CD4-positive, CD25-positive, alpha-beta regulatory T cell (primary cell): ENCODE results near the gene DNAH10. TPM values are rescaled to one million over a fixed set of nuclear protein-coding genes. Genes with fewer than 3 reads are reported as not detected.
"Not testable (repeated sequence)": the region's sequence is repeated elsewhere in the genome, so short reads cannot be mapped to it uniquely, and the experiment has no call there.

Experiments used
- ATAC-seq, 2 donors: fragments of 150-1000 bp; cut with Tn5 transposase; one replicate each; pipeline ENCODE4 v1.10.0; 2021; ENCODE audit warnings: low read depth in 2 of 2, moderate number of reproducible peaks in 2 of 2, moderate library complexity in 1 of 2
- DNase-seq, 3 donors: peaks; one replicate each; pipeline versions ENCODE4 v3.0.0 to v3.0.0-alpha.2; 2012 to 2022; ENCODE audit warnings: mixed read lengths in 1 of 3
- H3K27ac ChIP-seq: one replicate; pipeline ENCODE4 v1.7.0; 2013; ENCODE audit warnings: mild to moderate bottlenecking, low read length; ENCODE audit not compliant: insufficient read depth, poor library complexity, severe bottlenecking
- H3K27me3 ChIP-seq: one replicate; pipeline ENCODE4 v1.7.0; 2013; ENCODE audit warnings: low read length; ENCODE audit not compliant: control insufficient read depth, insufficient read depth
- H3K36me3 ChIP-seq: one replicate; pipeline ENCODE4 v1.7.0; 2013; ENCODE audit warnings: mild to moderate bottlenecking, low read length, moderate library complexity; ENCODE audit not compliant: control insufficient read depth, insufficient read depth
- H3K4me1 ChIP-seq: 2 replicates; pipeline ENCODE4 v1.7.0; 2013; ENCODE audit warnings: mild to moderate bottlenecking, low read length; ENCODE audit not compliant: insufficient read depth, control insufficient read depth, poor library complexity, severe bottlenecking
- H3K4me3 ChIP-seq: one replicate; pipeline ENCODE4 v1.7.0; 2013; ENCODE audit warnings: low read depth, mild to moderate bottlenecking, low read length, moderate library complexity
- H3K9me3 ChIP-seq, 2 experiments: 1 replicate in 1 of 2; 2 replicates in 1 of 2; pipeline ENCODE4 v1.7.0; 2013; ENCODE audit warnings: low read length in 2 of 2, mild to moderate bottlenecking in 1 of 2, moderate library complexity in 1 of 2; ENCODE audit not compliant: control insufficient read depth in 2 of 2
- H3K27ac Mint-ChIP-seq, 3 donors: one replicate each; pipeline ENCODE4 v1.8.0; 2020 to 2022; ENCODE audit warnings: mild to moderate bottlenecking in 3 of 3, mixed read lengths in 3 of 3, moderate library complexity in 2 of 3
- H3K27me3 Mint-ChIP-seq: one replicate; pipeline ENCODE4 v1.8.0; 2022; ENCODE audit warnings: mild to moderate bottlenecking, mixed read lengths
- H3K36me3 Mint-ChIP-seq: one replicate; pipeline ENCODE4 v1.8.0; 2020; ENCODE audit warnings: mixed read lengths
- H3K4me1 Mint-ChIP-seq, 4 donors: one replicate each; pipeline ENCODE4 v1.8.0; 2020 to 2022; ENCODE audit warnings: mixed read lengths in 4 of 4, mild to moderate bottlenecking in 1 of 4
- H3K4me3 Mint-ChIP-seq, 4 donors: one replicate each; pipeline ENCODE4 v1.8.0; 2020 to 2022; ENCODE audit warnings: mild to moderate bottlenecking in 4 of 4, mixed read lengths in 4 of 4, moderate library complexity in 3 of 4
- H3K9me3 Mint-ChIP-seq, 7 donors: one replicate each; pipeline ENCODE4 v1.8.0; 2020 to 2022; ENCODE audit warnings: mixed read lengths in 7 of 7, mild to moderate bottlenecking in 3 of 7, moderate library complexity in 2 of 7
- polyA plus RNA-seq, 4 donors: library from polyadenylated mRNA; unstranded; fragments of 300-500 nt; fragmentation: Illumina TruSeq; gene quantifications; one replicate each; pipeline ENCODE4 v1.2.3, GENCODE V29; 2021
- total RNA-seq: library from RNA; stranded (reverse); gene quantifications from one replicate; pipeline ENCODE4 v1.2.3, GENCODE V29; 2022

The DNAH10 gene
- total and polyA plus RNA-seq, 5 donors from 2014 or later, result 0.02 to 0.07 TPM; not detected in 3

DNA sequence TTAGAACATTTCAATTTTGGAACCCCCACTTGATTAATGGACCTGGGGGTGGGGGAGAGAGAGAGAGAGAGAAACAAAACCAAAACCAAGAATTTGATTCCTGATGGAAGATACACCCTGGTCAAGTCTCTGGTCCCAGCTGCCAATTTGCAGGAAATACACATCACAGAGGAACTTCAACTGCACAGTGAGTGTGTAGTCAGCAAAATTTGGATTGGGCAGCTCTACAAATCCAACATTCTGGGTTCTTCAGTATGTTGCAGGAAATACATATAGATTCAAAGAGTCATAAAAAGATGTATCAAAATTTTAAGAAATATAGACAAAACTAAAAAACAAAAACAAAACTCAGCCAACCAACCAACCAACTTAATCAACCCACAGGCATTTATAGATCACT lies 17.4 kb downstream of the DNAH10 start:
- Mint-ChIP-seq H3K27me3 (peaks cover 17% of the 10 kb centered on the region), H3K4me3 (peak overlapping the region in 1 of 4 donors; percentile 79), H3K36me3 (peaks cover 5% of the 10 kb centered on the region), H3K4me1 (no peaks in the 10 kb centered on the region), H3K9me3 (peaks cover 0 to 3% (median 1%) of the 10 kb centered on the region in 7 donors), H3K27ac (no peak overlapping the region)
- H3K9me3 ChIP-seq, result no peaks in the 10 kb centered on the region
- no peak overlapping the region for H3K4me3 ChIP-seq
- no peaks in the 10 kb centered on the region for H3K4me1 ChIP-seq
- no peaks in the 10 kb centered on the region for H3K27me3 ChIP-seq
- DNase-seq, result no peak
- no peak overlapping the region for H3K27ac ChIP-seq
- ATAC-seq, result no peak
- H3K36me3 ChIP-seq, result no peaks in the 10 kb centered on the region

DNA sequence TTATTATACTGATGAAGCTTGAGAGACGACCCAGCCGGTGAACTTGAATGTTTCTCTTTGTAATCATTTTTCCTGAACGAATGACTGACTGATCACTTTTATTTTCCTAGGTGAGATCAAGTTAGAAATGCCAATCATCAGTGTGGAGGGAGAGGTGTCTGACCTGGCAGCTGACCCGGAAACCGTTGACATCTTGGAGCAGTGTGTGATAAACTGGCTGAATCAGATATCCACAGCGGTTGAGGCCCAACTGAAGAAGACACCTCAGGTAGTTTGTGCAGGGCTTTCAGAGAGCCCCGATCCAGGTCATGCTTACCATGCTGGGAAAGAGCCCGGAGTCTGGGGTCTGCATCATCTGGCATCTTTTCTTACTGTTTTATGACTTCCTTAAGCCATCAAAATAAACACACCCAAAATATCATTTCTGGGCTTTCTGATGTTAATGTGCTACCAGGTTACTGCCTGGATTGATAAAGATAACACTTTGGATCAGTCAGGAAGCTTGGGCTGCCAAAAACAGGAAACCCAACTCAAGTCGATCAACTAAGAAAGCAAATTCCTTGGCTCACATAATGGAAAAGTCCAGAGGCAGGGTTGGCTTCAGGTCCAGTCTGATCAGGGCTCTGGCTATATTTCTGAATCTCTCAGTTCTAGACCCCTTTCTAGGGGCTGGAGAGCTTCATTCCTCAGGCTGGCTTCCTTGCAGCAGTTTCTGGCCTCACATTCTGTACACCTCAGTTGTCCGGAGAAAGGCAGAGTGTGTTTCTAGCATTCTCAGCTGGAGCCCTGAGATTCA lies 21.1 kb downstream of the DNAH10 start:
- no peak for ATAC-seq
- Mint-ChIP-seq H3K27me3 (peaks cover 13% of the 10 kb centered on the region), H3K9me3 (peaks cover 0 to 2% (median 0%) of the 10 kb centered on the region in 7 donors), H3K27ac (no peak overlapping the region), H3K4me3 (no peak overlapping the region), H3K36me3 (no peaks in the 10 kb centered on the region), H3K4me1 (no peaks in the 10 kb centered on the region)
- Histone ChIP-seq H3K36me3 (no peaks in the 10 kb centered on the region), H3K9me3 (no peaks in the 10 kb centered on the region), H3K4me3 (no peak overlapping the region), H3K27ac (no peak overlapping the region), H3K27me3 (no peaks in the 10 kb centered on the region), H3K4me1 (no peaks in the 10 kb centered on the region)
- no peak for DNase-seq

DNA sequence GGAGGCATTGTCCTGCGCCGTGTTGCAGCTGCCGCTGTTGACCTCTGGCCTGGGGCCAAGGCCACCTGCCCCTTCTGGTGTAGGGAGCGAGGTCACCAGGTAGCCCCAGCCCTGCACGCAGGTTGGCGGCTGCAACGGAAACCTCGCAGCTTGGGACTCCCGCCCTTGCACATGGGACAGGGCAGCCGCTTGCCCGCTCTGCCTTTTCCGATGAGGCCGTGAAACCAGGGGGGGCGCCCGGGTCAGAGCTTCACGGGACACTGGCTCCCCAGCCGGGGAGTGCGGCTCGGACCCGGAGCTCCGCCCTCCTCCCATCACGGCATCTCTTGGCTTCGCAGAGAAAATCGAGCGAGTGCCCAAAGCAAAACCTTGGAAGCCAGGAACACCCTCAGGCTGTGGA lies 25.4 kb downstream of the DNAH10 start:
- H3K27ac ChIP-seq, result no peak overlapping the region
- Mint-ChIP-seq H3K4me3 (no peak overlapping the region), H3K27ac (no peak overlapping the region)

DNA sequence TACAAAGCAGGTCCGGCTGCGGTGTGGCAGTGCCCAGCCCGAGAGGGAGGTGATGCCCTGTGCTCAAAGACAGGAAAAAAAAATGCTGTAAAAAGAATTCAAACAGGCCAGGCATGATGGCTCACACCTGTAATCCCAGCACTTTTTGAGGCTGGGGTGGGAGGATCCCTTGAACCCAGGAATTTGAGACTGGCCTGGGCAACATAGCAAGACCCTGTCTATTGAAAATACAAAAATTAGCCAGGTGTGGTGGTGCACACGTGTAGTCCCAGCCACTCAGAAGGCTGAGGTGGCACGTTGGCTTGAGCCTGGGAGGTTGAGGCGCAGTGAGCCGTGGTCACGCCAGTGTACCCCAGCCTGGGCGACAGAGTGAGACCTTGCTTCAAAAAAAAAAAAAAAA lies 26.4 kb downstream of the DNAH10 start:
- no peaks in the 10 kb centered on the region for H3K36me3 Mint-ChIP-seq
- H3K4me1 Mint-ChIP-seq, result no peaks in the 10 kb centered on the region
- H3K27me3 Mint-ChIP-seq, result peaks cover 4% of the 10 kb centered on the region
- DNase-seq, result no peak
- ATAC-seq, result no peak
- H3K27ac ChIP-seq, result no peak overlapping the region
- no peak overlapping the region for H3K4me3 Mint-ChIP-seq
- no peaks in the 10 kb centered on the region for H3K27me3 ChIP-seq
- no peaks in the 10 kb centered on the region for H3K4me1 ChIP-seq
- H3K27ac Mint-ChIP-seq, result no peak overlapping the region
- peaks cover 0 to 12% (median 3%) of the 10 kb centered on the region in 7 donors for H3K9me3 Mint-ChIP-seq
- no peak overlapping the region for H3K4me3 ChIP-seq
- H3K9me3 ChIP-seq, result no peaks in the 10 kb centered on the region
- no peaks in the 10 kb centered on the region for H3K36me3 ChIP-seq

More for the DNA sequence above, 25.4 kb downstream of the DNAH10 start:
- peaks cover 0 to 9% (median 2%) of the 10 kb centered on the region in 7 donors for H3K9me3 Mint-ChIP-seq
- H3K9me3 ChIP-seq, result no peaks in the 10 kb centered on the region
- DNase-seq, result no peak
- no peak for ATAC-seq
- H3K4me3 ChIP-seq, result no peak overlapping the region
- H3K27me3 Mint-ChIP-seq, result peaks cover 4% of the 10 kb centered on the region
- no peaks in the 10 kb centered on the region for H3K27me3 ChIP-seq
- H3K36me3 Mint-ChIP-seq, result no peaks in the 10 kb centered on the region
- H3K4me1 Mint-ChIP-seq, result no peaks in the 10 kb centered on the region
- H3K36me3 ChIP-seq, result no peaks in the 10 kb centered on the region
- H3K4me1 ChIP-seq, result no peaks in the 10 kb centered on the region

DNA sequence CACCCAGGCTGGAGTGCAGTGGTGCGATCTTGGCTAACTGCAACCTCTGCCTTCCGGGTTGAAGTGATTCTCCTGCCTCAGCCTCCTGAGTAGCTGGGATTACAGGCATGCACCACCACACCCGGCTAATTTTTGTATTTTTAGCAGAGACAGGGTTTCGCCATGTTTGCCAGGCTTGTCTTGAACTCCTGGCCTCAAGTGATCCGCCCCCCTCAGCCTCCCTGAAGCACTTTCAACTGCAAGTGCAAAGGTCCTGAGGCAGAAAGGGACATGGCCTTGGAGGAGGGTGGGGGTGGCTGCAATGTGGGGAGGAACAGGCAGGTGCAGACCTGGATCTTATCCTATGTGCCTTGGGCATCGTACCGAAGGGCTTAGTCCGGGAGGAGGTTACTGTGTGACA lies 27.3 kb downstream of the DNAH10 start:
- H3K27me3 ChIP-seq, H3K4me1 Mint-ChIP-seq, H3K4me3 ChIP-seq, H3K4me3 Mint-ChIP-seq, DNase-seq, H3K27ac ChIP-seq, H3K36me3 ChIP-seq, H3K36me3 Mint-ChIP-seq, H3K4me1 ChIP-seq, H3K9me3 ChIP-seq, H3K27ac Mint-ChIP-seq, ATAC-seq, H3K27me3 Mint-ChIP-seq: not testable (repeated sequence)
- H3K9me3 Mint-ChIP-seq, result peaks cover 0 to 12% (median 3%) of the 10 kb centered on the region in 7 donors

DNA sequence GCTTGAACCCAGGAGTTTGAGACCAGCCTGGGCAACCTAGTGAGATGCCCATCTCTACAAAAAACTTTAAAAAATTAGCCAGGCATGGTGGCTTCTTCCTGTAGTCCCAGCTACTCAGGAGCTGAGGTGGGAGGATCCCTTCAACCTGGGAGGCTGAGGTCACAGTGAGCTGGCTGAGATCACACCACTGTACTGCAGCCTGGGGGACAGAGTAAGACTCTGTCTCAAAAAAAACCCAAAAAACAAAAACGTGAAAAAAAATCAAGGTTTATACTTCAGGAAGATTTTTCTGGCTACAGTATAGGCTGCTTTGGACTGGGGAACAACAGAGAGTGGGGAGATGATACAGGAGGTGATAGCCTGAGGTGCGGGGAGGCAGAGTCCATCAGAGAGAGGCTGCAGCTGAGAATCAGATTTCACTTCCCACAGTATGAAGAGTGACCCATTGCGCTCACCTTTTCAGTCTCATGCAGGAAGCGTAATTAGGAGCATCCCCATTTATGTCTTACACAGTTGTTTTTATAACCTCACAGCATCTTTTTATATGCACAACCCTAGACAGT lies 28.9 kb downstream of the DNAH10 start:
- H3K36me3 ChIP-seq, result no peaks in the 10 kb centered on the region
- Mint-ChIP-seq H3K4me3 (no peak overlapping the region), H3K27ac (no peak overlapping the region), H3K9me3 (peaks cover 0 to 12% (median 3%) of the 10 kb centered on the region in 7 donors), H3K4me1 (no peaks in the 10 kb centered on the region), H3K36me3 (no peaks in the 10 kb centered on the region), H3K27me3 (peaks cover 4% of the 10 kb centered on the region)
- no peaks in the 10 kb centered on the region for H3K27me3 ChIP-seq
- no peak overlapping the region for H3K27ac ChIP-seq
- DNase-seq (no peak), ATAC-seq (no peak)
- no peak overlapping the region for H3K4me3 ChIP-seq
- H3K4me1 ChIP-seq, result no peaks in the 10 kb centered on the region
- no peaks in the 10 kb centered on the region for H3K9me3 ChIP-seq

DNA sequence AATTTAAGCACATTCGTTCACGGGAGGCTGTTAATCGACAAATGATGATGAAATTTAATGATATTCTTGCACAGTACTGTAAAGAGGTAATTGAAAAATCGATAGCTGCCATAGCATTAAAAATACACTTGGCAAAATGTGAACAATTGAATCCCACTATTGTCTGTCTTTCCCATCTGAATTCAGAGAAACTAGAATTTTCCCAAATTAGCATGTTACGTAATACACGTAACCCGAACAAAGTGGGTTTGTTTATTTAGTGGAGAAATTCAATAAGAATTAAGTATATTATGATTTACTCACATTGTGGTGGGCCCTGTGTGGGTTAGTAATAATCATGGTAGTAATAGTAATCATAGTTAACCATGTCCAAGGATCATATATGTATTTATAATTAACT lies 31.9 kb downstream of the DNAH10 start:
- Mint-ChIP-seq H3K36me3 (no peaks in the 10 kb centered on the region), H3K27me3 (peaks cover 5% of the 10 kb centered on the region)
- no peak for ATAC-seq

DNA sequence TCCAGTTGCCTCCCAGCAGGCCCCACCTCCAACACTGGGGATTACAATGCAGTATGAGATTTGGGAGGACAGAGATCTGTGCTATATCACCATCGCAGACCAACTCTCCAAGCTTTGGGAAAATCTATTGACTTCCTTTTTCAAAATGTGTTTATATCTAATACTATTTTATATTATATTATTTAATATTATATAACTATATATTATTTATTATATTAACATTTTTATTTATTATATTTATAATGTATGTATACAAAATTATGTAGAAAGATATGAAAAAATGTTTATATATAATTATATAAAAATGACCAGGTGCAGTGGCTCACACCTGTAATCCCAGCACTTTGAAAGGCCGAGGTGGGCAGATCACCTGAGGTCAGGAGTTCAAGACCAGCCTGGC lies 36.4 kb downstream of the DNAH10 start:
- no peaks in the 10 kb centered on the region for H3K9me3 Mint-ChIP-seq
- no peaks in the 10 kb centered on the region for H3K4me1 ChIP-seq
- no peak overlapping the region for H3K27ac ChIP-seq
- H3K4me3 ChIP-seq, result no peak overlapping the region
- DNase-seq (no peak), ATAC-seq (no peak)
- peaks cover 18% of the 10 kb centered on the region for H3K27me3 Mint-ChIP-seq
- H3K4me3 Mint-ChIP-seq, result no peak overlapping the region
- no peaks in the 10 kb centered on the region for H3K27me3 ChIP-seq
- H3K9me3 ChIP-seq, result no peaks in the 10 kb centered on the region
- no peaks in the 10 kb centered on the region for H3K4me1 Mint-ChIP-seq
- H3K36me3 Mint-ChIP-seq, result no peaks in the 10 kb centered on the region
- H3K27ac Mint-ChIP-seq, result no peak overlapping the region
- no peaks in the 10 kb centered on the region for H3K36me3 ChIP-seq

More for the DNA sequence above, 31.9 kb downstream of the DNAH10 start:
- Histone ChIP-seq H3K36me3 (no peaks in the 10 kb centered on the region), H3K4me1 (no peaks in the 10 kb centered on the region), H3K27me3 (no peaks in the 10 kb centered on the region), H3K4me3 (no peak overlapping the region), H3K27ac (no peak overlapping the region), H3K9me3 (no peaks in the 10 kb centered on the region)
- H3K27ac Mint-ChIP-seq, result no peak overlapping the region
- H3K4me3 Mint-ChIP-seq, result no peak overlapping the region
- no peak for DNase-seq
- H3K9me3 Mint-ChIP-seq, result peaks cover 0 to 12% (median 3%) of the 10 kb centered on the region in 7 donors
- H3K4me1 Mint-ChIP-seq, result no peaks in the 10 kb centered on the region
